Measurements from ENCODE around the gene KCNG2.

KCNG2 gene

DNA sequence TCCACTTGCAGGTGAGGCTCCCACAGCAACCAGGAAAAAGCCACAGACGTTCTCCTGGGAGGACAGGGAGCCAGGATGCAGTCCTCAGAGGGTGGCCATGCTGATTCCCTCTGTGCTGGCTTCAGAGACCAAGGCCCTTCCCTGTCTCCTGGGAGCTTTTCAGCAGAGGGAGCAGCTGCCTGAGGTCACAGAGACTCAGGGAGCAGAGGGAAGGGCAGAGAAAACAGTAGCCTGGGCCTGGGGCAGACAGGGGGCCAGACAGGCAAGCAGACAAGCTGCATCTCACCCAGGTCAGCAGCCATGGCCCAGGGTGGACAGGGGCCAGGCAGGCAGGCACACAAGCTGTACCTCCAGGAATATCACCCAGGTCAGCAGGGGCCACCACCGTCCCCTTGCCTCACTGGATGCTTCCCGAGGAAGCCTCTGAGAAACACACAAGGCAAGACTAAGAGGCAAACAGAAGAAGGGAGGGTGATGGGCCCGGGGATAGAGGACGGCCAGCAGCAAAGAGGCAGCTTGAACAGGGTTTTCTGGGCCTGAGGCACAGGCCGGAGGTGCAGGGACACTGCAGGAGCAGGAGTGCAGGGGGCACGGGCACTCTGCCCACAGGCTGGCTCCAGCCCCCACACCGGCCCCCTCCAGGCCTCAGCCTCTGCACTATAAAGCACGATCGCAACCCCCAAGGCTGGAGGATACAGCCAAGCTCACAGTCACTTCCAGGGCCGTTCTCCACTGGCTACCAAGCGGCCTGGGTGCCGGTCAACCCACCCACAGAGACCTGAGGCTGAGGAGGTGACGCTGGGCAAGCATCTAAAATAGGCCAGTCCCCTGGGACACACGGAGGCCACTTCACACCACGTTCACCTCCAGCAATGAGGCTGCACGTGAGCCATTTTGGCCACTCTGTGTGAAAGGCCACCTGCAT is 147.6 kb downstream of the KCNG2 start:
- DNase-seq = no peak

DNA sequence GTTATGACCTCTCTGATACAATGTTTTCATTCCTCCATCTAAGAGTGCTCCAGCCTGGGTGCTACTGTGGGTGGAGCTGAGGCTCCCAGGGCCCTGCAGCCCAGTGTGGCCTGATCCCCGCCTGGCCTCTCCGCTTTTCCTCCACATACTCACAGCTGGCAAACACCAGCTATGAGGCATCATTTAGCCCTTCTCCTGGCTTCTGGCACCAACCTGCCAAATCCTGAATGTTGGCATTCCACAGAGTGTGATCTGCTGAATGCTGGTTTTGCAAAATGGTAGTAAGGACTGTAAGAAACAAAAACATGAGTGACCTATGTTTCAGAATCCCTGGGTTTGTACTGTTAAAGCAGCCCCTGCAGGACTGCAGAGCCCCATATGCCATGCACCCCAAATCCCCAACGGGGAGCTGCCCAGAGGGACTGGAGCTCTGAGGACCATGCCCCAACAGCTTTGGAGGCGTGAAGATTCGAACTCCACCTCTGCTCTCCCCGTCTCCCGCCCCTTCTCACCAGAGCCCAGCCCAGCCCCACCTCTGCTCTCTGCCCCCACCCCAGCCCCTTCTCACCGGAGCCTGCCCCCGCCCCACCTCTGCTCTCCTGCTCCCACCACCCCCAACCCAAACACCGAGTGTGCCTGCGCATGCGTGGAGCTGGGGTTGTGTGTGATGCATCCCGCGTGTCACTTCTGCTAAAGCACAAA is 149.5 kb downstream of the KCNG2 start:
- DNase-seq = no peak

- no peak for DNase-seq
These were observed 150.3 kb downstream of the KCNG2 start for GRCh38 chr18:79947881-79948610.

DNA sequence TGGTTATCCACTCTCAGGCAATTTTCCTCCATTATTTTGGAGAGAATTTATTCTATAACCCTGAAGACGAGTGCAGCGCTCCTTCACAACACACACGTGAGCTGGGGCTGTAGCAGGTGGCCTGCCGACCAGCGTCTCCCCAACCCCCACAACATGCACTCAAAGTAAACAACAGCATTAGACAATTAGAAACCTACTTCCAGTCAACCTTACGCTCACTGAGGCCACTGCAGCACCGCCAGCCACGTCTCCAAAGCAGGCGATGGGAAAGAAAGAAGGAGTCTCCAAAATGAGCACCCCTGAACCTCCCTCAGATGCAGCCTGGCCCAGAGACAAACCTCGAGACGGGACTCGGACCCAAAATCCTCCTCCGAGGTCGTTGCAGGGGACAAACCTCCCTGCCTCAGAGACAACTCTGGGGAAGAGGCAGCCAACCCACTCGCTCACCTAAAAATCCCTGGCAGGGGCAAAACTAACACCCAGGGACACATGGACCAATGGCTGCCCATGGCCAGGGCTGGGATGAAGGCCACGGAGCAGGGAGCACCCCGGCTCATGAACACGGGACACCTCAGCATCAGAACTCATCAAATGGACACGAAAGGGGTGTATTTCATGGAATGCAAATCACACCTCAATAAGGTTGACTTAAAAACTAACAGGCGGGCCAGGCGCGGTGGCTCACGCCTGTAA is 151.1 kb downstream of the KCNG2 start:
- no peak for DNase-seq

Measured in NCI-H1092 (cell line).